ENCODE data around the gene CHCHD3.
A peak's percentile ranks its signal among the peaks of the same experiment; 100 is the strongest.

DNA sequence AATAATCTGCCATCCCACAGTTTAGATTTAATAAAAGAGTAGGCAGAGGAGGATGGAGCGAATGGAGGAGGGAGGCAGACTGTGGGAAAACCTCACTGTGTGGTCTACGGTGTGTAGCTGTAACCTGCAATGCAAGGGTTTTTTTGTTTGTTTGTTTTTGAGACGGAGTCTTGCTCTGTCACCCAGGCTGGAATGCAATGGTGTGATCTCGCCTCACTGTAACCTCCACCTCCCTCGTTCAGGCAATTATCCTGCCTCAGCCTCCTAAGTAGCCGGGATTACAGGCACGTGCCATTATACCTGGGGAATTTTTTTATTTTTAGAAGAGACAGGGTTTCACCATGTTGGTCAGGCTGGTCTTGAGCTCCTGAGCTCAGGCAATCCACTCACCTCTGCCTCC lies 321.0 kb downstream of the CHCHD3 start:
- TF ChIP-seq, protein P1, sequence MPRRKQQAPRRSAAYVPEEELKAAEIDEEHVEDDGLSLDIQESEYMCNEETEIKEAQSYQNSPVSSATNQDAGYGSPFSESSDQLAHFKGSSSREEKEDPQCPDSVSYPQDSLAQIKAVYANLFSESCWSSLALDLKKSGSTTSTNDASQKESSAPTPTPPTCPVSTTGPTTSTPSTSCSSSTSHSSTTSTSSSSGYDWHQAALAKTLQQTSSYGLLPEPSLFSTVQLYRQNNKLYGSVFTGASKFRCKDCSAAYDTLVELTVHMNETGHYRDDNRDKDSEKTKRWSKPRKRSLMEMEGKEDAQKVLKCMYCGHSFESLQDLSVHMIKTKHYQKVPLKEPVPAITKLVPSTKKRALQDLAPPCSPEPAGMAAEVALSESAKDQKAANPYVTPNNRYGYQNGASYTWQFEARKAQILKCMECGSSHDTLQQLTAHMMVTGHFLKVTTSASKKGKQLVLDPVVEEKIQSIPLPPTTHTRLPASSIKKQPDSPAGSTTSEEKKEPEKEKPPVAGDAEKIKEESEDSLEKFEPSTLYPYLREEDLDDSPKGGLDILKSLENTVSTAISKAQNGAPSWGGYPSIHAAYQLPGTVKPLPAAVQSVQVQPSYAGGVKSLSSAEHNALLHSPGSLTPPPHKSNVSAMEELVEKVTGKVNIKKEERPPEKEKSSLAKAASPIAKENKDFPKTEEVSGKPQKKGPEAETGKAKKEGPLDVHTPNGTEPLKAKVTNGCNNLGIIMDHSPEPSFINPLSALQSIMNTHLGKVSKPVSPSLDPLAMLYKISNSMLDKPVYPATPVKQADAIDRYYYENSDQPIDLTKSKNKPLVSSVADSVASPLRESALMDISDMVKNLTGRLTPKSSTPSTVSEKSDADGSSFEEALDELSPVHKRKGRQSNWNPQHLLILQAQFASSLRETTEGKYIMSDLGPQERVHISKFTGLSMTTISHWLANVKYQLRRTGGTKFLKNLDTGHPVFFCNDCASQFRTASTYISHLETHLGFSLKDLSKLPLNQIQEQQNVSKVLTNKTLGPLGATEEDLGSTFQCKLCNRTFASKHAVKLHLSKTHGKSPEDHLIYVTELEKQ (tag by site-specific recombination; IDR thresholded peaks at IDR 0.05; ENCODE audit: borderline replicate concordance), result no peak
- TF ChIP-seq ZFHX2 (tag by site-specific recombination; conservative IDR thresholded peaks at IDR 0.05), result 0 out of 2 replicates have a peak, but pooled peaks have one; percentile 8
